SK-N-SH (cell line): ENCODE data around the gene HSD17B11.

ENCODE experiments used
- CTCF ChIP-seq: fragments of 200-600 bp; sonication (generic); IDR thresholded peaks from 2 replicates; pipeline ENCODE4 v1.6.1; 2017; ENCODE audit warnings: antibody characterized with exemption, mild to moderate bottlenecking, moderate library complexity
- POLR2AphosphoS5 ChIP-seq: IDR thresholded peaks from 2 replicates; pipeline ENCODE4 v1.6.1; 2012; ENCODE audit warnings: low read depth, low read length

- TF ChIP-seq CTCF (no peak), POLR2AphosphoS5 (no peak)
Observed at GRCh38 chr4:87286970-87287369, 104.0 kb downstream of the HSD17B11 start.
